OCI-LY3 (cell line): ENCODE measurements around the gene GID8.

ENCODE experiments used
- H2AFZ ChIP-seq: fragments of 200-600, 300-600 bp; shearing (Covaris generic); 2 replicates; pipeline ENCODE4 v1.6.0; 2014; ENCODE audit warnings: antibody characterized with exemption, low read depth, low read length
- H3K27ac ChIP-seq: fragments of 200-600, 300-600 bp; sonication (generic); 2 replicates; pipeline ENCODE4 v1.5.1; 2014; ENCODE audit warnings: mild to moderate bottlenecking, low read length, moderate library complexity, mixed read lengths
- H3K27me3 ChIP-seq: fragments of 200-600, 300-600 bp; sonication (generic); 2 replicates; pipeline ENCODE4 v1.6.1; 2014; ENCODE audit warnings: low read depth, low read length, mixed read lengths
- H3K36me3 ChIP-seq: fragments of 200-600, 300-600 bp; sonication (generic); replicated peaks from 2 replicates; pipeline ENCODE3; 2014; ENCODE audit warnings: low read depth, low read length, mixed read lengths
- H3K4me1 ChIP-seq: fragments of 300-600, 200-600 bp; sonication (generic); 2 replicates; pipeline ENCODE4 v1.6.1; 2014; ENCODE audit warnings: low read length, mixed read lengths
- H3K4me2 ChIP-seq: fragments of 200-600, 300-600 bp; sonication (generic); 2 replicates; pipeline ENCODE4 v1.6.1; 2014; ENCODE audit warnings: low read length, mixed read lengths
- H3K4me3 ChIP-seq: fragments of 300-600, 200-600 bp; sonication (generic); 2 replicates; pipeline ENCODE4 v1.5.1; 2014; ENCODE audit warnings: antibody characterized with exemption, mild to moderate bottlenecking, low read length, moderate library complexity
- H3K79me2 ChIP-seq: fragments of 300-600, 200-600 bp; shearing (Covaris generic); 2 replicates; pipeline ENCODE4 v1.6.1; 2014; ENCODE audit warnings: mild to moderate bottlenecking, low read length, mixed read lengths
- H3K9ac ChIP-seq: fragments of 300-600, 200-600 bp; shearing (Covaris generic); 2 replicates; pipeline ENCODE4 v1.6.0; 2014; ENCODE audit warnings: mild to moderate bottlenecking, low read length, moderate library complexity
- H3K9me3 ChIP-seq: fragments of 200-600, 300-600 bp; shearing (Covaris generic); 2 replicates; pipeline ENCODE4 v1.6.1; 2014; ENCODE audit warnings: low read length, mixed read lengths; ENCODE audit not compliant: insufficient read depth
- H4K20me1 ChIP-seq: fragments of 200-600, 300-600 bp; sonication (generic); 2 replicates; pipeline ENCODE4 v1.6.1; 2016; ENCODE audit warnings: low read length, mixed read lengths; ENCODE audit not compliant: insufficient read depth
- EZH2phosphoT487 ChIP-seq: fragments of 200-600 bp; shearing (Covaris generic); IDR thresholded peaks from 2 replicates; pipeline ENCODE4 v1.6.1; 2018; ENCODE audit warnings: antibody characterized with exemption, mixed run types, low read depth
- TF ChIP-seq, protein P1 (sequence below): fragments of 200-600, 300-600 bp; sonication (generic); IDR thresholded peaks from 2 replicates; pipeline ENCODE4 v1.5.1; 2014; ENCODE audit warnings: antibody characterized with exemption, low read length, low read depth

GID8 gene

DNA sequence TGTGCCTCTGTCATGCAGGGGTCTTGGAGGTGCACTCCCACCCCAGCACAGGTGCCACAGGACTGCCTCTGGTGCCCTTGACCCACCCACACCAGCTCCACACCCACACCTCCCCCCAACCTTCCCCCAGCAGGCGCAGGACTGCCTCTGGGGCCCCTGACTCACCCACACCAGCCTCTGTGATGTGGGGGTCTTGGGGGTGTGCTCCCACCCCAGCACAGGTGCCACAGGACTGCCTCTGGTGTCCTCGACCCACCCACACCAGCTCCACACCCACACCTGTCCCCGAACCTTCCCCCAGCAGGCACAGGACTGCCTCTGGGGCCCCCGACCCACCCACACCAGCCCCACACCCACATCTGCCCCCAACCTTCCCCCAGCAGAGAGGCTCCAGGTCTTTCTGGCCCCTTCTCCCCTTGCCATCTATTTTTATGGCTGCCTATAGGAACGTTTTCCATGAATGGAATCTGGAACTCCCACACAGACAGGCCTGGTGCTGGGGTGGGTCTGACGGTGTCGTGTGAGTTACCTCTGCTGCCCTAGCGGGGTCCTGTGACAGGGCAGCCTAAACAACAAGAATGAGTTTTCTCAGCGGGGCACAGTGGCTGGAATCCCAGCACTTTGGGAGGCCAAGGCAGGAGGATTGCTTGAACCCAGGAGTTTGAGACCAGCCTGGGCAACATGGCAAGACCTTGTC lies 38.0 kb downstream of the GID8 start:
- no peaks in the 10 kb centered on the region for H3K79me2 ChIP-seq
- H3K4me1 ChIP-seq, result peaks cover 34% of the 10 kb centered on the region
- H4K20me1 ChIP-seq, result no peaks in the 10 kb centered on the region
- TF ChIP-seq, protein P1, sequence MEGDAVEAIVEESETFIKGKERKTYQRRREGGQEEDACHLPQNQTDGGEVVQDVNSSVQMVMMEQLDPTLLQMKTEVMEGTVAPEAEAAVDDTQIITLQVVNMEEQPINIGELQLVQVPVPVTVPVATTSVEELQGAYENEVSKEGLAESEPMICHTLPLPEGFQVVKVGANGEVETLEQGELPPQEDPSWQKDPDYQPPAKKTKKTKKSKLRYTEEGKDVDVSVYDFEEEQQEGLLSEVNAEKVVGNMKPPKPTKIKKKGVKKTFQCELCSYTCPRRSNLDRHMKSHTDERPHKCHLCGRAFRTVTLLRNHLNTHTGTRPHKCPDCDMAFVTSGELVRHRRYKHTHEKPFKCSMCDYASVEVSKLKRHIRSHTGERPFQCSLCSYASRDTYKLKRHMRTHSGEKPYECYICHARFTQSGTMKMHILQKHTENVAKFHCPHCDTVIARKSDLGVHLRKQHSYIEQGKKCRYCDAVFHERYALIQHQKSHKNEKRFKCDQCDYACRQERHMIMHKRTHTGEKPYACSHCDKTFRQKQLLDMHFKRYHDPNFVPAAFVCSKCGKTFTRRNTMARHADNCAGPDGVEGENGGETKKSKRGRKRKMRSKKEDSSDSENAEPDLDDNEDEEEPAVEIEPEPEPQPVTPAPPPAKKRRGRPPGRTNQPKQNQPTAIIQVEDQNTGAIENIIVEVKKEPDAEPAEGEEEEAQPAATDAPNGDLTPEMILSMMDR, result no peak
- no peak for TF ChIP-seq EZH2phosphoT487
- H3K4me2 ChIP-seq, result no peak overlapping the region
- H3K27me3 ChIP-seq, result peaks cover 26% of the 10 kb centered on the region
- H3K36me3 ChIP-seq, result no peaks in the 10 kb centered on the region
- no peaks in the 10 kb centered on the region for H3K9me3 ChIP-seq
- no peak overlapping the region for H3K4me3 ChIP-seq
- no peak overlapping the region for H3K9ac ChIP-seq
- H3K27ac ChIP-seq, result no peak overlapping the region
- no peak overlapping the region for H2AFZ ChIP-seq

DNA sequence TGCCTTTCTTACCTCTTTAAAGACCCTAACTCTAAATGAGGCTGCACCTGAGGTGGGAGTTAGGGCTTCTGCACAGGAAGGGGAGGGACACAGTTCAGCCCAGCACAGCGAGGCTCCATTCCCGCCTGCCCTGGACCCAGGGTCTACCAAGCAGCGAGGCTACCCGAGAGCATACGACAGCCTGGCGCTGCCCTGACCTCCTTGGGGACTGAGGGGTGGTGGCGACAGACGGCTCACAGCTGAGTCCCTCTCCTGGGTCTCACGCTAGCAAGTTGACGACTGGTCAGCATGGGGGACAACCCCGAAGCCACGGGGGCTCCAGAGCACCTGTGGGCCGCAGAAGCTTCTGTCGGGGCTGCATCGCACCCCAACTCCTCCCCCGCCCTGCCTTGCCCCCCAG lies 38.9 kb downstream of the GID8 start:
- peaks cover 26% of the 10 kb centered on the region for H3K27me3 ChIP-seq
- H3K9me3 ChIP-seq, result no peaks in the 10 kb centered on the region
- H3K4me3 ChIP-seq, result peak overlapping the region; percentile 81
- H3K79me2 ChIP-seq, result no peaks in the 10 kb centered on the region
- H3K27ac ChIP-seq, result no peak overlapping the region
- H2AFZ ChIP-seq, result no peak overlapping the region
- H3K4me2 ChIP-seq, result peak overlapping the region; percentile 96
- H4K20me1 ChIP-seq, result no peaks in the 10 kb centered on the region
- TF ChIP-seq EZH2phosphoT487, result no peak
- TF ChIP-seq, protein P1, result no peak
- H3K36me3 ChIP-seq, result no peaks in the 10 kb centered on the region
- H3K4me1 ChIP-seq, result peaks cover 35% of the 10 kb centered on the region
- H3K9ac ChIP-seq, result peak overlapping the region; percentile 72

DNA sequence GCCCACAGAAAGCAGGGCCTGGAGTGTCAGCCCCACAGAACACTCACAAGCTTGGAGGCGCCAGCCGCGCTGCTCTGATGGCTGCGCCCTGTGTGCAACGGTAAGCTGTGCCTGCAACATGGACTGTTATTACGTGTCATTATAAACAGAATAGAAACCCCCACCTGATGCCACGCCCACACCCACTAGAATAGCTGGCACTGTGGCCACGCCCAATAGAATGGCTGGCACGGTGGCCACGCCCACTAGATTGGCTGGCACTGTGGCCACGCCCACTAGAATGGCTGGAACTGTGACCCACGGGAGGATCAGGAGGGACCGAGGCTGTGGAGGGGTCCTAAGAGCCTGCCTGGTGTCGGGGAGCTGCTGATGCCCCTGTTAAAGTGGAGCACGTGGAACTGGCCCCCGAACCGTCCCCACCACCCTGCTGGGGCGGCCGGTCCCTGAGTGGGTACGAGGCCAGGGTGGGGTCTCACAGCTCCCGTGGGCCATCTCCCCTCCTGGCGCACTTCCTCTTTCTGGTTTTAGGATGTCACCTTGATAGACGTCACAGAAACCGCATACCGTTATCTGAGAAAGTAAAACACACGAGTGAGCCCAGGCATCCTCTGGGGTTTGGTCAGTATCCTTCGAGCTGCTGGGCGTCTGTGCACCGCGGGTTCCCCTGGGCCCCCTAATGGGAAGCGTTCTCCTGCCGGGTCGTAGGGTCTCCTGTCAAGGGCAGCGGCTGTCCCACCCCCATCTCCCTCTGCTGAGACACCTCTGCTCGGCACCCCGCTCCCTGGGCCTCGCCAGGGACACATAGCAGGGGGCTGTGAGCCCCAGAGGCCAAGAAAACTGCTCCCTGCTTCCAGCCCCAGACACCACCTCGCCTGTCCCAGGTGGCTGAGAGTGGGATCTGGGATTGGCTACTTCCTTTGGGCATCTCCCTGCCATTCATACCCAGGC lies 39.9 kb downstream of the GID8 start:
- H3K4me3 ChIP-seq, result peak overlapping the region; percentile 81

More for the DNA sequence above, 39.9 kb downstream of the GID8 start:
- Histone ChIP-seq H3K4me2 (peak overlapping the region; percentile 96), H3K4me1 (peaks cover 33% of the 10 kb centered on the region), H3K9ac (peak overlapping the region; percentile 72), H3K36me3 (no peaks in the 10 kb centered on the region), H4K20me1 (no peaks in the 10 kb centered on the region), H3K27ac (peak overlapping the region; percentile 49), H3K27me3 (peaks cover 26% of the 10 kb centered on the region), H3K9me3 (no peaks in the 10 kb centered on the region), H2AFZ (peak overlapping the region; percentile 57; the same call in 1 of the 2 replicates), H3K79me2 (no peaks in the 10 kb centered on the region)
- TF ChIP-seq, protein P1, result no peak
- TF ChIP-seq EZH2phosphoT487, result no peak
